ENCODE results near the gene COG3. TPM values are rescaled to one million over a fixed set of nuclear protein-coding genes. Genes with fewer than 3 reads are reported as not detected.

Gene COG3
- total and polyA plus RNA-seq, 2 donors (not counting 3 experiments of a cell fraction or from before 2014, with no cell fraction given): 18.9 to 27.0 TPM

- BruUV-seq (replicated peaks): TSS peak; percentile 63
- Histone ChIP-seq H3K36me3 (ENCODE audit: control insufficient read depth in 2 of 2, extremely low read depth in 1 of 2, insufficient read depth in 2 of 2, low read length in 2 of 2) (peaks cover 10 to 14% of the 10 kb centered on the region in 2 experiments), H3K4me2 (ENCODE audit: insufficient read depth, low read length) (peak overlapping the region; percentile 43), H3K9me1 (replicated peaks; ENCODE audit: control insufficient read depth, extremely low read depth, insufficient read depth, low read length) (no peaks in the 10 kb centered on the region), H3K27ac (ENCODE audit: insufficient read depth, low read depth, low read length) (peak overlapping the region; percentile 46), H3K27me3 (ENCODE audit: control insufficient read depth in 2 of 2, insufficient read depth in 2 of 2, low read length in 2 of 2) (no peaks in the 10 kb centered on the region), H3K79me2 (ENCODE audit: control insufficient read depth, insufficient read depth, low read length) (no peaks in the 10 kb centered on the region), H3K4me1 (ENCODE audit: control insufficient read depth, extremely low read depth, insufficient read depth, low read length) (peaks cover 14% of the 10 kb centered on the region), H3K9me3 (replicated peaks; ENCODE audit: control insufficient read depth, insufficient read depth, low read length) (no peaks in the 10 kb centered on the region), H4K20me1 (replicated peaks; ENCODE audit: control insufficient read depth, extremely low read depth, insufficient read depth, low read length) (no peaks in the 10 kb centered on the region), H2AFZ (ENCODE audit: low read depth, low read length) (no peak overlapping the region), H3K9ac (replicated peaks; ENCODE audit: extremely low read depth, insufficient read depth, low read length) (peak overlapping the region; percentile 61), H3K4me3 (replicated peaks in 1 of 3; ENCODE audit: insufficient read depth in 1 of 3, low read depth in 1 of 3, low read length in 3 of 3) (no peak overlapping the region)
- no peak for TF ChIP-seq POLR2AphosphoS5 (IDR thresholded peaks at IDR 0.05; ENCODE audit: insufficient read depth, low read depth, low read length)
- TF ChIP-seq, protein P1, sequence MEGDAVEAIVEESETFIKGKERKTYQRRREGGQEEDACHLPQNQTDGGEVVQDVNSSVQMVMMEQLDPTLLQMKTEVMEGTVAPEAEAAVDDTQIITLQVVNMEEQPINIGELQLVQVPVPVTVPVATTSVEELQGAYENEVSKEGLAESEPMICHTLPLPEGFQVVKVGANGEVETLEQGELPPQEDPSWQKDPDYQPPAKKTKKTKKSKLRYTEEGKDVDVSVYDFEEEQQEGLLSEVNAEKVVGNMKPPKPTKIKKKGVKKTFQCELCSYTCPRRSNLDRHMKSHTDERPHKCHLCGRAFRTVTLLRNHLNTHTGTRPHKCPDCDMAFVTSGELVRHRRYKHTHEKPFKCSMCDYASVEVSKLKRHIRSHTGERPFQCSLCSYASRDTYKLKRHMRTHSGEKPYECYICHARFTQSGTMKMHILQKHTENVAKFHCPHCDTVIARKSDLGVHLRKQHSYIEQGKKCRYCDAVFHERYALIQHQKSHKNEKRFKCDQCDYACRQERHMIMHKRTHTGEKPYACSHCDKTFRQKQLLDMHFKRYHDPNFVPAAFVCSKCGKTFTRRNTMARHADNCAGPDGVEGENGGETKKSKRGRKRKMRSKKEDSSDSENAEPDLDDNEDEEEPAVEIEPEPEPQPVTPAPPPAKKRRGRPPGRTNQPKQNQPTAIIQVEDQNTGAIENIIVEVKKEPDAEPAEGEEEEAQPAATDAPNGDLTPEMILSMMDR (IDR thresholded peaks at IDR 0.05; ENCODE audit: extremely low read depth in 1 of 2, insufficient read depth in 1 of 2, low read depth in 1 of 2, low read length in 2 of 2): peak; percentile 58 to 67
- DNase-seq (ENCODE audit: low read depth, low spot score) (peak; percentile 83), FAIRE-seq (peak; percentile 85)
- ChIA-PET POLR2A (interaction anchor here (0.7 kb wide), 2 partner anchors 59 to 114 kb away, joined by 4 to 5 read pairs; no protein-coding TSS in a partner anchor), CTCF (interaction anchor here (0.6 to 1.3 kb wide), 4 partner anchors 15 to 140 kb away, joined by 3 to 8 read pairs (median 3); no protein-coding TSS in a partner anchor)
- dilution Hi-C loops (cut with MboI; ENCODE audit: extremely low pct_ligation_motif_present, low sequenced_read_pairs) (no loop called here), intact Hi-C loops (cut with micrococcal nuclease) (loop anchor here (1.0 to 2.0 kb wide), 2 partner anchors 140 to 615 kb away; no protein-coding TSS in a partner anchor)
These were observed 46.8 kb downstream of the COG3 start for GRCh38 chr13:45511310-45512097.

GRCh38 chr13:45512098-45512496 is 47.4 kb downstream of the COG3 start:
- BruUV-seq (replicated peaks): no TSS peak
- FAIRE-seq (no peak), DNase-seq (ENCODE audit: low read depth, low spot score) (peak; percentile 21)
- CTCF ChIA-PET: interaction anchor here (0.6 to 1.3 kb wide), 4 partner anchors 15 to 809 kb away, joined by 3 to 8 read pairs (median 3); no protein-coding TSS in a partner anchor
- H3K27ac ChIP-seq (ENCODE audit: insufficient read depth, low read depth, low read length): peak overlapping the region; percentile 46
- no peaks in the 10 kb centered on the region for H3K27me3 ChIP-seq (ENCODE audit: control insufficient read depth in 2 of 2, insufficient read depth in 2 of 2, low read length in 2 of 2)
- H2AFZ ChIP-seq (ENCODE audit: low read depth, low read length): no peak overlapping the region
- H3K79me2 ChIP-seq (ENCODE audit: control insufficient read depth, insufficient read depth, low read length): no peaks in the 10 kb centered on the region
- peaks cover 14% of the 10 kb centered on the region for H3K4me1 ChIP-seq (ENCODE audit: control insufficient read depth, extremely low read depth, insufficient read depth, low read length)
- POLR2A ChIA-PET: interaction anchor here (0.7 kb wide), 2 partner anchors 58 to 114 kb away, joined by 4 to 5 read pairs; no protein-coding TSS in a partner anchor
- intact Hi-C loops (cut with micrococcal nuclease): no loop called here
- peak overlapping the region; percentile 61 for H3K9ac ChIP-seq (replicated peaks; ENCODE audit: extremely low read depth, insufficient read depth, low read length)
- no peaks in the 10 kb centered on the region for H3K9me3 ChIP-seq (replicated peaks; ENCODE audit: control insufficient read depth, insufficient read depth, low read length)
- H3K4me3 ChIP-seq (replicated peaks in 1 of 3; ENCODE audit: insufficient read depth in 1 of 3, low read depth in 1 of 3, low read length in 3 of 3): no peak overlapping the region
- H3K4me2 ChIP-seq (ENCODE audit: insufficient read depth, low read length): peak overlapping the region; percentile 43
- H3K36me3 ChIP-seq (ENCODE audit: control insufficient read depth in 2 of 2, extremely low read depth in 1 of 2, insufficient read depth in 2 of 2, low read length in 2 of 2): peaks cover 12 to 14% of the 10 kb centered on the region in 2 experiments
- no peaks in the 10 kb centered on the region for H4K20me1 ChIP-seq (replicated peaks; ENCODE audit: control insufficient read depth, extremely low read depth, insufficient read depth, low read length)
- TF ChIP-seq FOS (IDR thresholded peaks at IDR 0.05; ENCODE audit: borderline replicate concordance, insufficient read depth, low read length) (peak; percentile 54), JUN (IDR thresholded peaks at IDR 0.05; ENCODE audit: borderline replicate concordance, insufficient read depth, insufficient read length, low read depth) (peak; percentile 24)
- TF ChIP-seq, protein P1 (IDR thresholded peaks at IDR 0.05; ENCODE audit: extremely low read depth in 1 of 2, insufficient read depth in 1 of 2, low read depth in 1 of 2, low read length in 2 of 2): no peak
- TF ChIP-seq, protein P2, sequence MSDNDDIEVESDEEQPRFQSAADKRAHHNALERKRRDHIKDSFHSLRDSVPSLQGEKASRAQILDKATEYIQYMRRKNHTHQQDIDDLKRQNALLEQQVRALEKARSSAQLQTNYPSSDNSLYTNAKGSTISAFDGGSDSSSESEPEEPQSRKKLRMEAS (IDR thresholded peaks at IDR 0.05; ENCODE audit: insufficient read depth, insufficient read length): no peak
- dilution Hi-C loops (cut with MboI; ENCODE audit: extremely low pct_ligation_motif_present, low sequenced_read_pairs): no loop called here
- no peaks in the 10 kb centered on the region for H3K9me1 ChIP-seq (replicated peaks; ENCODE audit: control insufficient read depth, extremely low read depth, insufficient read depth, low read length)
